Osteoblast (primary cell): ENCODE measurements around the gene NDST3. TPM values are rescaled to one million over a fixed set of nuclear protein-coding genes. Genes with fewer than 3 reads are reported as not detected.

ENCODE experiments used
- DNase-seq: peaks from one replicate; pipeline ENCODE4 v3.0.0; 2011; ENCODE audit warnings: low spot score, mixed read lengths; ENCODE audit not compliant: insufficient read length; ENCODE audit errors: missing footprints
- H2AFZ ChIP-seq: 2 replicates; pipeline ENCODE4 v1.6.0; 2011; ENCODE audit warnings: mild to moderate bottlenecking, low read length
- H3K27ac ChIP-seq: 2 replicates; pipeline ENCODE4 v1.5.1; 2011; ENCODE audit warnings: mild to moderate bottlenecking, low read depth, low read length, moderate library complexity
- H3K27me3 ChIP-seq: 2 replicates; pipeline ENCODE4 v1.6.0; 2012; ENCODE audit warnings: mild to moderate bottlenecking, control low read depth, inconsistent platforms, low read length, moderate library complexity; ENCODE audit not compliant: insufficient read depth
- H3K36me3 ChIP-seq: 2 replicates; pipeline ENCODE4 v1.5.1; 2011; ENCODE audit warnings: mild to moderate bottlenecking, low read length, control low read depth, moderate library complexity; ENCODE audit not compliant: insufficient read depth
- H3K4me1 ChIP-seq: 2 replicates; pipeline ENCODE4 v1.5.1; 2011; ENCODE audit warnings: mild to moderate bottlenecking, low read length, control low read depth, moderate library complexity; ENCODE audit not compliant: insufficient read depth
- H3K4me2 ChIP-seq: 2 replicates; pipeline ENCODE4 v1.6.0; 2011; ENCODE audit warnings: mild to moderate bottlenecking, low read length; ENCODE audit not compliant: insufficient read depth
- H3K4me3 ChIP-seq: fragments of 200-600 bp; sonication (generic); 3 replicates; pipeline ENCODE4 v1.5.1; 2012; ENCODE audit warnings: mild to moderate bottlenecking, low read length, inconsistent platforms; ENCODE audit not compliant: insufficient read depth
- H3K79me2 ChIP-seq: 2 replicates; pipeline ENCODE4 v1.6.0; 2012; ENCODE audit warnings: mild to moderate bottlenecking, low read length, control low read depth, inconsistent platforms; ENCODE audit not compliant: insufficient read depth
- H3K9me3 ChIP-seq: 2 replicates; pipeline ENCODE4 v1.5.1; 2011; ENCODE audit warnings: low read depth, low read length, control low read depth
- H4K20me1 ChIP-seq: 2 replicates; pipeline ENCODE4 v1.6.0; 2012; ENCODE audit warnings: mild to moderate bottlenecking, low read length, control low read depth; ENCODE audit not compliant: insufficient read depth
- CTCF ChIP-seq: IDR thresholded peaks from 2 replicates; pipeline ENCODE4 v1.5.1; 2011; ENCODE audit warnings: mild to moderate bottlenecking, low read depth, low read length, moderate library complexity; ENCODE audit errors: extremely low read depth
- total RNA-seq: library from RNA; depleted of rRNA; stranded (reverse); fragments of >200 nt; gene quantifications from 2 replicates; pipeline ENCODE4 v1.2.3, GENCODE V29; 2012

Gene NDST3
- total RNA-seq, 1 donor, result not detected

DNA sequence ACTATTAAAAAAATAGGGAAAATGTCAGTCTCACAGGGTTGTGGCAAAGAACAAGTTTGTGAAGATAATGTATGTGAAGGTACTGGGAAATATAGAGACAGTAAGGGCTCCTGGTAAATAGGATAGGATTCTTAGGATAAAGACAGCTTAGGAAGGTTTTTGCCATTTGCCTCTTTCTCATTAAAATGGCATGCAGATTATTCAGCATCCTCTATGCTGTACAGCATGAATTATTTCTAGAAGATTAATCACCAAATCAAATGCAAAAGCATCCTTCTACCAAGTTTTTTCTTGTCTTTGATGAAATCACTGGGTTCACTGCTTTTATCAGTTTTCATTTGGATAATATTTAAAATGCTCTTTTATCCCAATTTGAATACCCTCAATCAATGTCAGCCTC, 142.8 kb downstream of the NDST3 start:
- Histone ChIP-seq H3K79me2 (no peaks in the 10 kb centered on the region), H2AFZ (no peak overlapping the region), H3K4me2 (no peak overlapping the region), H3K27me3 (no peaks in the 10 kb centered on the region), H3K4me3 (no peak overlapping the region), H3K9me3 (no peaks in the 10 kb centered on the region), H3K4me1 (peaks cover 38% of the 10 kb centered on the region), H3K36me3 (no peaks in the 10 kb centered on the region), H3K27ac (no peak overlapping the region), H4K20me1 (no peaks in the 10 kb centered on the region)
- DNase-seq, result no peak
- no peak for TF ChIP-seq CTCF

DNA sequence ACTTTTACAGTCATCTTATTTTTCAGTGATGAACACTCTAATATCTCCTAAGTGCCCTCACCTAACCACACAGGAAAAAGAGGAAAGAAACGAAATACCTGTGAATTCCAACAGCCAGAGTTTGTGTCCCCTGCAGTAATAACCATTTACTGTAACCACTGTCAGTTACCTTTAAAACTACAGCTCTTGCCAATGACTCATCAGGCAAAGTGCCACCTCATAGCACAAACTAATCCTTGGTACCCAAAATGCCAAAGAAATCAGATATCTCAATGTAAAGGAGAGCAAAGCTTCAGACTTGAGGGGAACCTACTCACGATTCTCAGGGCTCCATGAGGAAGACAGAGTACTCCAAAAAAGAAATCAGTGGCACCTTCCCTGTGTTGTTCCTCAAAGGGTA, 146.5 kb downstream of the NDST3 start:
- peak; percentile 48 for DNase-seq
- Histone ChIP-seq H3K27ac (no peak overlapping the region), H3K4me2 (no peak overlapping the region)

DNA sequence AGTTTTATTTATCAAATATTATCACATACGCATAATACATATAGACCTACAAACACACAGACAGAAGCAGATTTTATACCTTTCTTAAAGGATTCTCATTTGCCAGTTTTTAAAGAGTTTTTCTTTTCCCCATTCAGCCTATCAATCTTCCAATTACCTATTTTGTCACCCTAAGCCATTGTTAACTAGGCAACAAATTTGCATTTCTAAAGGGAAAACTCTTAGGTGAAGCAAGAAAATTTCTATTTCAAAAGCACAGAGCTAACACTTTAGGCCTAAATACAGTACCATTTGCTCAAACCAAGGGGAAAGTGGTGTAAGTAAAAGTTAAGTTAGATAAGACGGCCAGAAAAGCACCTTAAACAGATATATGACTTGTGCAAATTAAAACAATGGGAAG, 156.6 kb downstream of the NDST3 start:
- no peaks in the 10 kb centered on the region for H3K27me3 ChIP-seq
- H3K4me1 ChIP-seq, result no peaks in the 10 kb centered on the region
- H3K9me3 ChIP-seq, result no peaks in the 10 kb centered on the region
- no peaks in the 10 kb centered on the region for H4K20me1 ChIP-seq
- H3K4me2 ChIP-seq, result no peak overlapping the region
- TF ChIP-seq CTCF, result no peak
- no peak overlapping the region for H2AFZ ChIP-seq
- no peaks in the 10 kb centered on the region for H3K36me3 ChIP-seq
- H3K79me2 ChIP-seq, result no peaks in the 10 kb centered on the region
- no peak for DNase-seq
- no peak overlapping the region for H3K27ac ChIP-seq
- H3K4me3 ChIP-seq, result no peak overlapping the region

More for the DNA sequence above, 146.5 kb downstream of the NDST3 start:
- peaks cover 13% of the 10 kb centered on the region for H3K4me1 ChIP-seq
- H3K36me3 ChIP-seq, result no peaks in the 10 kb centered on the region
- no peak overlapping the region for H2AFZ ChIP-seq
- no peak for TF ChIP-seq CTCF
- H3K27me3 ChIP-seq, result no peaks in the 10 kb centered on the region
- H3K4me3 ChIP-seq, result no peak overlapping the region
- H3K9me3 ChIP-seq, result no peaks in the 10 kb centered on the region
- H4K20me1 ChIP-seq, result no peaks in the 10 kb centered on the region
- no peaks in the 10 kb centered on the region for H3K79me2 ChIP-seq

DNA sequence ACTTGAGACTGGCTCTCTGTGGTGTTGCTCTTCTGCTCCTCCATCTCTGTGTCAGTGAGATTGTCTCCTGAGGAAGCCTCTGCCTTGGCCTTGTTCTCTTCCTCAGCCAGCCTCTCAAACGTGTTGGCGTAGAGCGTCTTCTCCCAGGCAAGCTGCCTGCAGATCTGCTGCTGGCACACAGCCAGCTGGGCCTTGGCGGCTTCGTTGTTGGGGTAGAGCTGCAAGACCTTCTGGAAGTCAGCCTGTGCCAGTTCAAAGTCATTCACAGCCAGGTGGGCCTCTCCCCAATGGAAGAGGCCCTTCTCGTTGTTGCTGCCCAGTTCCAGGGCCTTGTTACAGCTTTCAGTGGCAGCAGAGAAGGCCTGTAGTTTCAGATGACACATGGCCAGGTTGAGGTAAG, 159.1 kb downstream of the NDST3 start:
- no peak overlapping the region for H3K4me3 ChIP-seq
- H3K79me2 ChIP-seq, result no peaks in the 10 kb centered on the region
- TF ChIP-seq CTCF, result no peak
- H3K4me1 ChIP-seq, result no peaks in the 10 kb centered on the region
- no peaks in the 10 kb centered on the region for H3K36me3 ChIP-seq
- H3K27me3 ChIP-seq, result no peaks in the 10 kb centered on the region
- no peaks in the 10 kb centered on the region for H4K20me1 ChIP-seq
- no peak overlapping the region for H3K27ac ChIP-seq
- H3K9me3 ChIP-seq, result no peaks in the 10 kb centered on the region
- H2AFZ ChIP-seq, result no peak overlapping the region
- H3K4me2 ChIP-seq, result no peak overlapping the region
- no peak for DNase-seq
